ENCODE measurements around the gene TIMM23. TPM values are rescaled to one million over a fixed set of nuclear protein-coding genes. Genes with fewer than 3 reads are reported as not detected.
"Not testable (repeated sequence)": the region's sequence is repeated elsewhere in the genome, so short reads cannot be mapped to it uniquely, and the experiment has no call there.

The TIMM23 gene
- total RNA-seq, 3 donors from 2014 or later, result 55.4 to 60.7 (median 57.1) TPM

- TF ChIP-seq POLR2A (IDR thresholded peaks at IDR 0.05), result no peak
- TF ChIP-seq POLR2AphosphoS5 (IDR thresholded peaks at IDR 0.05), result no peak
- no peak for DNase-seq (ENCODE audit: low spot score in 2 of 2)
- Histone ChIP-seq H3K27ac (no peak overlapping the region), H3K4me3 (no peak overlapping the region), H3K9me3 (no peaks in the 10 kb centered on the region), H3K4me1 (no peaks in the 10 kb centered on the region), H3K36me3 (no peaks in the 10 kb centered on the region), H3K27me3 (no peaks in the 10 kb centered on the region)
- intact Hi-C loops (cut with DNase I; ENCODE audit: low total_unique reads), result no loop called here
Measured at GRCh38 chr10:46037107-46037825, 65.0 kb downstream of the TIMM23 start.

GRCh38 chr10:46040004-46040403, 67.7 kb downstream of the TIMM23 start:
- Histone ChIP-seq H3K36me3 (no peaks in the 10 kb centered on the region), H3K9me3 (no peaks in the 10 kb centered on the region), H3K27me3 (no peaks in the 10 kb centered on the region), H3K27ac (peak overlapping the region in 1 of 2 donors; percentile 58), H3K4me3 (no peak overlapping the region), H3K4me1 (no peaks in the 10 kb centered on the region)
- intact Hi-C loops (cut with DNase I; ENCODE audit: low total_unique reads), result no loop called here
- no peak for DNase-seq (ENCODE audit: low spot score in 2 of 2)
- TF ChIP-seq POLR2A (IDR thresholded peaks at IDR 0.05) (no peak), POLR2AphosphoS5 (IDR thresholded peaks at IDR 0.05) (no peak)

GRCh38 chr10:46042527-46042926, 70.2 kb downstream of the TIMM23 start:
- no peaks in the 10 kb centered on the region for H3K36me3 ChIP-seq
- intact Hi-C loops (cut with DNase I; ENCODE audit: low total_unique reads), result no loop called here
- DNase-seq (ENCODE audit: low spot score in 2 of 2), result no peak
- no peaks in the 10 kb centered on the region for H3K4me1 ChIP-seq
- H3K9me3 ChIP-seq, result no peaks in the 10 kb centered on the region
- H3K27ac ChIP-seq, result no peak overlapping the region
- H3K4me3 ChIP-seq, result no peak overlapping the region
- no peaks in the 10 kb centered on the region for H3K27me3 ChIP-seq
- TF ChIP-seq CTCF (IDR thresholded peaks at IDR 0.05), result no peak
- TF ChIP-seq POLR2AphosphoS5 (IDR thresholded peaks at IDR 0.05), result no peak
- no peak for TF ChIP-seq POLR2A (IDR thresholded peaks at IDR 0.05)

- Histone ChIP-seq H3K27me3 (no peaks in the 10 kb centered on the region), H3K4me1 (no peaks in the 10 kb centered on the region), H3K36me3 (no peaks in the 10 kb centered on the region), H3K4me3 (no peak within 1 kb of the TSS), H3K9me3 (no peaks in the 10 kb centered on the region), H3K27ac (no peak within 1 kb of the TSS)
- no peak for DNase-seq (ENCODE audit: low spot score in 2 of 2)
- intact Hi-C loops (cut with DNase I; ENCODE audit: low total_unique reads), result no loop called here
- TF ChIP-seq CTCF (IDR thresholded peaks at IDR 0.05) (no peak), POLR2A (IDR thresholded peaks at IDR 0.05) (no peak), POLR2AphosphoS5 (IDR thresholded peaks at IDR 0.05) (no peak)
Measured at GRCh38 chr10:46046261-46046660, 74.0 kb downstream of the TIMM23 start, which contains the start of gene MSMB. MSMB (minus strand) TSS chr10:46046269; CDS start chr10:46046237, 32 bp downstream.

- no peaks in the 10 kb centered on the region for H3K9me3 ChIP-seq
- no peaks in the 10 kb centered on the region for H3K27me3 ChIP-seq
- no peak overlapping the region for H3K4me3 ChIP-seq
- TF ChIP-seq POLR2AphosphoS5 (IDR thresholded peaks at IDR 0.05) (no peak), POLR2A (IDR thresholded peaks at IDR 0.05) (no peak), CTCF (IDR thresholded peaks at IDR 0.05) (no peak)
- H3K4me1 ChIP-seq, result no peaks in the 10 kb centered on the region
- intact Hi-C loops (cut with DNase I; ENCODE audit: low total_unique reads), result no loop called here
- no peak overlapping the region for H3K27ac ChIP-seq
- no peak for DNase-seq (ENCODE audit: low spot score in 2 of 2)
- no peaks in the 10 kb centered on the region for H3K36me3 ChIP-seq
Measured at GRCh38 chr10:46048152-46048551, 75.9 kb downstream of the TIMM23 start.

- H3K9me3 ChIP-seq; H3K4me1 ChIP-seq; DNase-seq (ENCODE audit: low spot score in 2 of 2); intact Hi-C loops (cut with DNase I; ENCODE audit: low total_unique reads); H3K4me3 ChIP-seq; H3K36me3 ChIP-seq; H3K27me3 ChIP-seq; H3K27ac ChIP-seq: not testable (repeated sequence)
Measured at GRCh38 chr10:46049497-46049831, 77.2 kb downstream of the TIMM23 start.
